Measurements from ENCODE around the gene TBCB.

DNA sequence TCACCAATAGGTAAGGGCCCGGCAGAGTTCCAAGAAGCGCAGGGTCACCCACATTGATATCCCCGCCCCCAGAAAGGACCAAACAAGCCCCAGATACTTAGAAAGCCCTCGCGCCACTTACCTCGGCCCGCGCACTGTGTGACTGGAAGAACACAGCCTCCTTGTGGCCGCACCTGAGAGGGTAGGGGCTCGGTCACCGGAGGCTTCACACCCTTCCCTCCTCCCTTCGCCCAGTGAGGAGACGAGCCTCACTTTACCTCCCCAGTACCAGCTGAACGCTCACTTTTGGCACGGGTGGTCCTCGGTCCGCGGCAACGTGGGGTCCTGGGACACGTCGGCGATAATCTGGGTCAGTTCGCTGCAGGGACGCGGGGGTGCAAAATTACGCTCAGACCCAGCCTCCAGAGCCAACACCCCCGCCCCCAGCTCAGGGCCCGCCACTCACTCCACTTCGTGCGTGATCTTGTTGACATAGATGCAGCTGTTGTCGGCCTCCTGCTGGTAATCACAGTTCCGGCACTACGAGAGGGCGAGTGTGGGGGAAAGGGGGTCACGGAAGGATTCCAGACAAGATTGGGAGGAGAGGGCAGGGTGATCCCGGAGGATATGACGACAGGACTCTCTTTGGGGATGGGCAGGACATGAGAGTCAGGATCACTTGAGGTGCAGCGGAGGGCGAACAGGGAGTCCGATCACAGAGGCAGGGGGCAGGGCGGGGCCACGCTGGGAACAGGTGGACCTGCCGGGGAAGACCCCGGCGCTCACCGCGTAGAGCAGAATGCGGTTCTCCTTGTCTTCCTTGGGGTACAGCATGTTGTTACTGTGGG is 1.2 kb upstream of the TBCB start:
- no peak for TF ChIP-seq EZH2 (IDR thresholded peaks at IDR 0.05; ENCODE audit: borderline replicate concordance)
- TF ChIP-seq, protein P1, sequence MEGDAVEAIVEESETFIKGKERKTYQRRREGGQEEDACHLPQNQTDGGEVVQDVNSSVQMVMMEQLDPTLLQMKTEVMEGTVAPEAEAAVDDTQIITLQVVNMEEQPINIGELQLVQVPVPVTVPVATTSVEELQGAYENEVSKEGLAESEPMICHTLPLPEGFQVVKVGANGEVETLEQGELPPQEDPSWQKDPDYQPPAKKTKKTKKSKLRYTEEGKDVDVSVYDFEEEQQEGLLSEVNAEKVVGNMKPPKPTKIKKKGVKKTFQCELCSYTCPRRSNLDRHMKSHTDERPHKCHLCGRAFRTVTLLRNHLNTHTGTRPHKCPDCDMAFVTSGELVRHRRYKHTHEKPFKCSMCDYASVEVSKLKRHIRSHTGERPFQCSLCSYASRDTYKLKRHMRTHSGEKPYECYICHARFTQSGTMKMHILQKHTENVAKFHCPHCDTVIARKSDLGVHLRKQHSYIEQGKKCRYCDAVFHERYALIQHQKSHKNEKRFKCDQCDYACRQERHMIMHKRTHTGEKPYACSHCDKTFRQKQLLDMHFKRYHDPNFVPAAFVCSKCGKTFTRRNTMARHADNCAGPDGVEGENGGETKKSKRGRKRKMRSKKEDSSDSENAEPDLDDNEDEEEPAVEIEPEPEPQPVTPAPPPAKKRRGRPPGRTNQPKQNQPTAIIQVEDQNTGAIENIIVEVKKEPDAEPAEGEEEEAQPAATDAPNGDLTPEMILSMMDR (IDR thresholded peaks at IDR 0.05; ENCODE audit: poor library complexity), result peak; percentile 4
- TF ChIP-seq EZH2phosphoT487 (IDR thresholded peaks at IDR 0.05; ENCODE audit: low read depth, severe bottlenecking, unreplicated experiment), result no peak
